DOHH2 (cell line): ENCODE data around the gene AZIN2.

ENCODE experiments used
- H3F3A ChIP-seq: fragments of 200-600 bp; sonication (generic), shearing (Covaris generic); 2 replicates; pipeline ENCODE4 v1.6.0; 2016; ENCODE audit warnings: antibody characterized with exemption, mild to moderate bottlenecking; ENCODE audit not compliant: control insufficient read depth, insufficient read depth
- H3K27ac ChIP-seq: fragments of 200-600 bp; sonication (generic); 2 replicates; pipeline ENCODE4 v1.5.1; 2014; ENCODE audit warnings: low read depth, mild to moderate bottlenecking, low read length, moderate library complexity
- H3K27me3 ChIP-seq: fragments of 200-600 bp; sonication (generic); 2 replicates; pipeline ENCODE4 v1.6.1; 2014; ENCODE audit warnings: mild to moderate bottlenecking, low read length, mixed read lengths; ENCODE audit not compliant: control insufficient read depth
- H3K36me3 ChIP-seq: fragments of 200-600 bp; sonication (generic); 2 replicates; pipeline ENCODE4 v1.6.1; 2014; ENCODE audit warnings: mild to moderate bottlenecking, low read length, moderate library complexity, mixed read lengths; ENCODE audit not compliant: control insufficient read depth
- H3K4me1 ChIP-seq: fragments of 200-600 bp; sonication (generic); 2 replicates; pipeline ENCODE4 v1.6.1; 2014; ENCODE audit warnings: mild to moderate bottlenecking, low read length, mixed read lengths; ENCODE audit not compliant: control insufficient read depth
- H3K4me2 ChIP-seq: fragments of 200-600 bp; sonication (generic); 2 replicates; pipeline ENCODE4 v1.6.0; 2014; ENCODE audit warnings: mild to moderate bottlenecking, low read length, moderate library complexity
- H3K4me3 ChIP-seq: fragments of 200-600 bp; sonication (generic); 2 replicates; pipeline ENCODE4 v1.5.1; 2014; ENCODE audit warnings: mild to moderate bottlenecking, low read length, mixed read lengths
- H3K79me2 ChIP-seq: fragments of 200-600 bp; sonication (generic); 2 replicates; pipeline ENCODE4 v1.6.1; 2014; ENCODE audit warnings: mild to moderate bottlenecking, low read length, mixed read lengths; ENCODE audit not compliant: control insufficient read depth
- H3K9me2 ChIP-seq: fragments of 200-600 bp; sonication (generic); replicated peaks from 2 replicates; pipeline ENCODE4 v1.6.1; 2014; ENCODE audit warnings: mild to moderate bottlenecking, low read length, mixed read lengths; ENCODE audit not compliant: control insufficient read depth
- H3K9me3 ChIP-seq: fragments of 200-600 bp; sonication (generic); 2 replicates; pipeline ENCODE4 v1.6.1; 2014; ENCODE audit warnings: antibody characterized with exemption, low read length, mixed read lengths; ENCODE audit not compliant: control insufficient read depth, insufficient read depth
- H4K20me1 ChIP-seq: fragments of 200-600 bp; sonication (generic); 2 replicates; pipeline ENCODE4 v1.6.0; 2014; ENCODE audit warnings: low read depth, mild to moderate bottlenecking, antibody characterized with exemption, low read length, moderate library complexity; ENCODE audit not compliant: control insufficient read depth, insufficient read depth
- CTCF ChIP-seq: fragments of 200-600 bp; sonication (generic); IDR thresholded peaks from one replicate; pipeline ENCODE4 v1.5.1; 2014; ENCODE audit warnings: antibody characterized with exemption, mild to moderate bottlenecking, low read depth, low read length; ENCODE audit not compliant: poor library complexity, severe bottlenecking
- EZH2phosphoT487 ChIP-seq: fragments of 200-600 bp; sonication (generic); IDR thresholded peaks from 2 replicates; pipeline ENCODE4 v1.6.1; 2017; ENCODE audit warnings: borderline replicate concordance, mild to moderate bottlenecking, antibody characterized with exemption, low read length, moderate library complexity, mixed read lengths

The AZIN2 gene

GRCh38 chr1:33070628-33071027 is 10.3 kb upstream of the AZIN2 start:
- peaks cover 12% of the 10 kb centered on the region for H3K4me1 ChIP-seq
- H4K20me1 ChIP-seq = no peaks in the 10 kb centered on the region
- no peak overlapping the region for H3K27ac ChIP-seq
- peak overlapping the region; percentile 14; the same call in 1 of the 2 replicates for H3K4me2 ChIP-seq
- no peaks in the 10 kb centered on the region for H3K9me2 ChIP-seq
- H3K9me3 ChIP-seq = no peaks in the 10 kb centered on the region; the same call in 1 of the 2 replicates
- TF ChIP-seq EZH2phosphoT487 (no peak), CTCF (no peak)
- no peaks in the 10 kb centered on the region for H3K36me3 ChIP-seq
- H3K4me3 ChIP-seq = 0 out of 2 replicates have a peak overlapping the region, but pooled peaks have one; percentile 7
- H3K27me3 ChIP-seq = no peaks in the 10 kb centered on the region; the same call in 1 of the 2 replicates
- H3F3A ChIP-seq = no peaks in the 10 kb centered on the region; the same call in 1 of the 2 replicates
- no peaks in the 10 kb centered on the region for H3K79me2 ChIP-seq

GRCh38 chr1:33072707-33073106 is 8.2 kb upstream of the AZIN2 start:
- H3K9me3 ChIP-seq = no peaks in the 10 kb centered on the region
- H3K4me1 ChIP-seq = peaks cover 12% of the 10 kb centered on the region
- H3K4me3 ChIP-seq = no peak overlapping the region
- no peaks in the 10 kb centered on the region; the same call in 1 of the 2 replicates for H3K27me3 ChIP-seq
- H3K4me2 ChIP-seq = no peak overlapping the region
- no peak for TF ChIP-seq CTCF
- no peak for TF ChIP-seq EZH2phosphoT487
- H3K27ac ChIP-seq = no peak overlapping the region
- no peaks in the 10 kb centered on the region for H3K79me2 ChIP-seq
- H4K20me1 ChIP-seq = no peaks in the 10 kb centered on the region
- H3K9me2 ChIP-seq = no peaks in the 10 kb centered on the region
- no peaks in the 10 kb centered on the region for H3K36me3 ChIP-seq
- no peaks in the 10 kb centered on the region; the same call in 1 of the 2 replicates for H3F3A ChIP-seq

- TF ChIP-seq CTCF = no peak
- no peak for TF ChIP-seq EZH2phosphoT487
- no peaks in the 10 kb centered on the region for H3K9me2 ChIP-seq
- no peak overlapping the region for H3K4me3 ChIP-seq
- peaks cover 12% of the 10 kb centered on the region for H3K4me1 ChIP-seq
- no peak overlapping the region for H3K4me2 ChIP-seq
- no peaks in the 10 kb centered on the region for H4K20me1 ChIP-seq
- no peaks in the 10 kb centered on the region for H3K9me3 ChIP-seq
- no peaks in the 10 kb centered on the region; the same call in 1 of the 2 replicates for H3F3A ChIP-seq
- no peaks in the 10 kb centered on the region for H3K27me3 ChIP-seq
- H3K36me3 ChIP-seq = no peaks in the 10 kb centered on the region
- H3K79me2 ChIP-seq = no peaks in the 10 kb centered on the region
- H3K27ac ChIP-seq = no peak overlapping the region
Observed at GRCh38 chr1:33074193-33074945, 6.6 kb upstream of the AZIN2 start.
